ENCODE results near the gene PDE8B.

The PDE8B gene

DNA sequence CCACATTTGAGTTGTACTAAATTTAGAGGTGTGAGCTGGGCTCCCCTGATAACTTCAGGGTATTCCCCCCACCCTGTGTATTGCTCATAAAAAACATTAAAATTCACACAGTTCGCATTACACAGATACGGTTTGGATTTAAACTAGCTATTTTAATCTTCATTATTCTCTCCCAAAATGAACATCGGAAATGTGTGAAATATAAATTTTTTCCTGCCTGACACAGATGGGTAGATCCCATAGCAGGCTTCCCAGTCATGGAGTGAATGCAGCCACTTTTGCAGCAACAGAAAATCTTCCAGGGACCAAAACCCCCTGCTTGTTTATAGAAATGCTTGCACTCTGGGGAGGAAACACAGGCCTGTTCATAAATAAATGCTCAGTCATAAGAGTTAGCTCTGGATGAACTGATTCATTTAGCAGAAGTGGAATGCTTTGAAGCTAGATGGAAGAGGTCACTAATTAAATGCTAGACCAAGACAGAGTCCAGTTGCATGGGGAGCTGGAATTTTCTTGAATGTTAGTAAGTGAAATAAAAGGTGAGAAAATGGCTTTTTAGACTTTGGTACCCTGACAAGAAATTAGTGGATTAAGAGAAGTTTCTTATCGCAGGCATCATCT, 115.6 kb downstream of the PDE8B start:
- TF ChIP-seq ZBTB7A (IDR thresholded peaks at IDR 0.05; ENCODE audit: low read depth): no peak
- TF ChIP-seq MAX (IDR thresholded peaks at IDR 0.05): no peak
- TF ChIP-seq REST (IDR thresholded peaks at IDR 0.05; ENCODE audit: low read depth): no peak
- no peak for TF ChIP-seq RAD21 (IDR thresholded peaks at IDR 0.05; ENCODE audit: low read depth)
- TF ChIP-seq YY1 (IDR thresholded peaks at IDR 0.05; ENCODE audit: low read depth): no peak
- TF ChIP-seq CREB1 (IDR thresholded peaks at IDR 0.05; ENCODE audit: low read depth): no peak
- no peak for TF ChIP-seq TAF1 (IDR thresholded peaks at IDR 0.05; ENCODE audit: low read depth)

DNA sequence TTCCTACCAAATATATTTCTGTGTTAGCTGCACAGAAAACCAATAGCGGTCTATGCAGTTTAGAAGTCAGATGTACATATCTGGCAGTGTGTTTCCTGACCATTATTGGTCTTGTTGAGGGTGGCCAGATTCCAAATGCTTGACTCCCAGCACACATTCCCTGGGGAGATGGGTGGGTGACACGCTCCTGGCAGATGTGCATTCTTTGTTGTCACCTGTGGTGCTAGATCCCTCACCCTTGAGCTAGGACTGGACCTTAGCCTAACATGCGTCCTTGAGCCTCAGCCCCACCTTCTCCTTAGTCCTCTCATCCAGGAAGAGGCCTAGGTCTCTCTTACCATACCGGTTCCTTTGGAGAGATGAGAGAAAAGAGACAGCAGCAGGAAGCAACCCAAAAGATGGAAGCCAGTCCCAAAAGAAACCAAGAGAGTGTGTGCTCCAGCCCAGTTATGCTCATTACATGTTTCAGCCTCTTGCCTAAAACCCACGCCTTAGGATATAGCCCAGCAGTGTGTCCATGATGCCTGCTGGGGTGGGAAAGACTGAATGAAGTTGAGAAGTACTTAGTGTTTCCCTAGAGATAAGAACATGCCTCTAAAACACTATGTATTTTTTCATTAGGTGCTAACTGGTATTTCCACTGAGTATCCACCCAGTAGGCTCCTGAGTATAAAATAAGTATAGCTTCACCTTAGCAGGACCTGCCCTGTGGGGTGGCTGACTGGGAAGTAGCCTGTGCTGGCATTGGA, 116.7 kb downstream of the PDE8B start:
- no peak for TF ChIP-seq TAF1 (IDR thresholded peaks at IDR 0.05; ENCODE audit: low read depth)
- TF ChIP-seq ZBTB7A (IDR thresholded peaks at IDR 0.05; ENCODE audit: low read depth): no peak
- TF ChIP-seq EP300 (IDR thresholded peaks at IDR 0.05; ENCODE audit: borderline replicate concordance): no peak
- TF ChIP-seq, protein P1, sequence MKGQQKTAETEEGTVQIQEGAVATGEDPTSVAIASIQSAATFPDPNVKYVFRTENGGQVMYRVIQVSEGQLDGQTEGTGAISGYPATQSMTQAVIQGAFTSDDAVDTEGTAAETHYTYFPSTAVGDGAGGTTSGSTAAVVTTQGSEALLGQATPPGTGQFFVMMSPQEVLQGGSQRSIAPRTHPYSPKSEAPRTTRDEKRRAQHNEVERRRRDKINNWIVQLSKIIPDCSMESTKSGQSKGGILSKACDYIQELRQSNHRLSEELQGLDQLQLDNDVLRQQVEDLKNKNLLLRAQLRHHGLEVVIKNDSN (IDR thresholded peaks at IDR 0.05): no peak
- no peak for TF ChIP-seq MAX (IDR thresholded peaks at IDR 0.05)

DNA sequence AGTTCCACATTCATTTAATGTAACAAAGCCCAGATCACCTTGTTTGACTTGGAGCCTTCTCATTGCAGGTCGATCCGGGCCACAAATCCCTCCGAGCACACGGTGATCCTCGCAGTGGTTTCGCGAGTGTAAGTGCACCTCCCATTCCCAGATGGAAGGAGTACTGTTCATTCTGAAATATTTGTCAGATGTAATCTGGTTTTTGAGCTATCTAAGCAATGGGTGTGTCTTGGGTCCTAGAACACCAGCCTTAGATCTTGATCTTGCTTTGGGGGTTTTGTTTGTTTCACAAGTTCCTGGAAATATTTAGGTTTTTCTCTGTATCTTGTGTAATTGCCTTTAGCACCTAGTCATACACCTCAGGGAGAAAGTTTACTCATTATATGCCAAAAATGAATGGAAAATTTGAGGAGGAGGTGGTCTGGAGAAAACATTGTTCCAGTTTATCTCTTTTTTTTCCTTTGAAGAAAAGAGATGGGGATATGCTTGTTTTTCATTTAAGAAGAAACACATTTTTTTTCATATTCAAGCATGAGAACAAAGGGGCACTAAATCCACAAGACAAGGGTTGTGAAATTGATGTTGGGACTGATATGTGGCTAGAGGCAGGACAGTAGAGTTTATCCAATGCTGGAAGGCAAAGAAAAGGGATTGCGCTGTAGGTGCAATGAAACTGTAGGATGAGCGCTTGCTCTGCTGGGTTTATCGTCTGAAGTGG, 118.6 kb downstream of the PDE8B start:
- TF ChIP-seq TEAD4 (IDR thresholded peaks at IDR 0.05): no peak
- TF ChIP-seq MAX (IDR thresholded peaks at IDR 0.05): no peak
- no peak for TF ChIP-seq YY1 (IDR thresholded peaks at IDR 0.05; ENCODE audit: low read depth)
- no peak for TF ChIP-seq TCF12 (IDR thresholded peaks at IDR 0.05; ENCODE audit: low read depth)
- TF ChIP-seq, protein P1 (IDR thresholded peaks at IDR 0.05): no peak
- no peak for TF ChIP-seq EP300 (IDR thresholded peaks at IDR 0.05; ENCODE audit: borderline replicate concordance)
- no peak for TF ChIP-seq TAF1 (IDR thresholded peaks at IDR 0.05; ENCODE audit: low read depth)
- no peak for TF ChIP-seq NFIC (IDR thresholded peaks at IDR 0.05)
- TF ChIP-seq ZBTB7A (IDR thresholded peaks at IDR 0.05; ENCODE audit: low read depth): no peak
- no peak for TF ChIP-seq EGR1 (IDR thresholded peaks at IDR 0.05)
- no peak for TF ChIP-seq CREB1 (IDR thresholded peaks at IDR 0.05; ENCODE audit: low read depth)
- TF ChIP-seq REST (IDR thresholded peaks at IDR 0.05; ENCODE audit: low read depth): no peak
- no peak for TF ChIP-seq RAD21 (IDR thresholded peaks at IDR 0.05; ENCODE audit: low read depth)
- TF ChIP-seq CEBPB (IDR thresholded peaks at IDR 0.05): no peak
- TF ChIP-seq FOXM1 (IDR thresholded peaks at IDR 0.05; ENCODE audit: borderline replicate concordance, low read depth): no peak

DNA sequence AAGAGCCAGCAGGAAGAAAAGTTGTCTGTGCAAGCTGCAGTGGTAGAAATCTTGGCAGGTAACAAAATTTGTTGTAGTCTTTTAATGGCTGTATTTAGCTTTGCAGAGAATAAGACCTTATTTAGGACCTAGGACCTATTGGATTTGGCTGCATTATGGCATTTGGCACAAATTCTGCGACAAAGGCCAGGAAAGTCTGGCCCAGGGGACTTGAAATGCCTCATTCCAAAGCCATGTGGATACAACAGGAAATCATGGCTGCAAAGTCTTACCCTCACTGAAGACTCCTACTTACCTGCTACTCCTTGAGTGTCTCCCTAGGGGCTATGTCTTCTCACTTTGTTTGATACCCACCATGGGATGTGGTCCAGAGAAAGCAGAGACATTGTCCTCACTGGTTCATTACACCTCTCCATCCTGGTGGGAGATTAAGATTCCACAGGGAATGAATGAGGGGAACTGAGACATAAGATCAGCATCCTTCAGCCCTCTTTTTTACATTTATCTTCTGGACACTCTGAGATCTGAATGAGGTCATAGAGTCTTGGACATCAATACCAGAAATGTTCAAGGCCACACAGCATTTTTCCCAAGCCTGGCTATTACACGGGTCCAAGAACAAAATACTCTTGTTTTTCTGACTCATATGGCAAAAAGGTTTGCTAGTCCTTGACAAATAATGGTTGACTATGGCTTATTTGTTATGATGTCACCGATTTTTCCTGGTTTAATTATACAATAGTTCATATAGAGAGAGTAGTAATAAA, 119.4 kb downstream of the PDE8B start:
- TF ChIP-seq RAD21 (IDR thresholded peaks at IDR 0.05; ENCODE audit: low read depth) (no peak), TEAD4 (IDR thresholded peaks at IDR 0.05) (no peak), CREB1 (IDR thresholded peaks at IDR 0.05; ENCODE audit: low read depth) (no peak), EGR1 (IDR thresholded peaks at IDR 0.05) (no peak), EP300 (IDR thresholded peaks at IDR 0.05; ENCODE audit: borderline replicate concordance) (no peak), TAF1 (IDR thresholded peaks at IDR 0.05; ENCODE audit: low read depth) (no peak), CEBPB (IDR thresholded peaks at IDR 0.05) (no peak), FOXM1 (IDR thresholded peaks at IDR 0.05; ENCODE audit: borderline replicate concordance, low read depth) (no peak), REST (IDR thresholded peaks at IDR 0.05; ENCODE audit: low read depth) (no peak), TCF12 (IDR thresholded peaks at IDR 0.05; ENCODE audit: low read depth) (no peak), YY1 (IDR thresholded peaks at IDR 0.05; ENCODE audit: low read depth) (no peak), MAX (IDR thresholded peaks at IDR 0.05) (no peak), NFIC (IDR thresholded peaks at IDR 0.05) (no peak), ZBTB7A (IDR thresholded peaks at IDR 0.05; ENCODE audit: low read depth) (no peak)
- TF ChIP-seq, protein P1 (IDR thresholded peaks at IDR 0.05): no peak

Data from Ishikawa (cell line).